ENCODE measurements around the gene SIN3A. TPM values are rescaled to one million over a fixed set of nuclear protein-coding genes. Genes with fewer than 3 reads are reported as not detected.
A peak's percentile ranks its signal among the peaks of the same experiment; 100 is the strongest.

SIN3A gene
- total RNA-seq, 1 experiment from 2014 or later, result 91.8 TPM

- Histone ChIP-seq H3F3A (ENCODE audit: insufficient read depth, low read depth) (peaks cover 33% of the 10 kb centered on the region), H3K9me3 (ENCODE audit: insufficient read depth, low read depth) (no peaks in the 10 kb centered on the region), H3K79me2 (ENCODE audit: low read depth) (peaks cover 27% of the 10 kb centered on the region), H4K20me1 (ENCODE audit: insufficient read depth) (peaks cover 21% of the 10 kb centered on the region; the same call in 1 of the 2 replicates), H3K4me3 (peak overlapping the region; percentile 63; the same call in 1 of the 2 replicates), H3K9me2 (ENCODE audit: insufficient read depth) (no peaks in the 10 kb centered on the region), H3K4me1 (replicated peaks; ENCODE audit: insufficient read depth) (peaks cover 25% of the 10 kb centered on the region), H3K27ac (0 out of 2 replicates have a peak overlapping the region, but pooled peaks have one; percentile 79), H2AFZ (no peak overlapping the region), H3K4me2 (peak overlapping the region; percentile 90), H3K36me3 (ENCODE audit: low read depth) (peaks cover 4% of the 10 kb centered on the region; the same call in 1 of the 2 replicates), H3K27me3 (ENCODE audit: insufficient read depth, low read depth) (no peaks in the 10 kb centered on the region)
- POLR2A ChIA-PET (ENCODE audit: unreplicated experiment), result interaction anchor here (3.1 kb wide), 1 partner anchor 82 kb away, joined by 39 read pairs; the partner anchor contains the start of gene SIN3A
- BruUV-seq (replicated peaks), result no TSS peak
- no peak for DNase-seq
- TF ChIP-seq CTCF (conservative IDR thresholded peaks at IDR 0.05), result no peak
- intact Hi-C loops (cut with micrococcal nuclease; ENCODE audit: unreplicated experiment), result loop anchor here (2.0 to 5.0 kb wide), 3 partner anchors 82 to 313 kb away; partner anchors contain the start of genes IMP3 and SIN3A
- CTCF ChIA-PET, result interaction anchor here (0.6 to 0.7 kb wide), 3 partner anchors 71 to 1681 kb away, joined by 3 to 7 read pairs (median 4); no protein-coding TSS in a partner anchor
Measured at GRCh38 chr15:75369897-75370581, 81.5 kb downstream of the SIN3A start.

GRCh38 chr15:75368689-75369239 lies 82.7 kb downstream of the SIN3A start:
- no peak for DNase-seq
- no peaks in the 10 kb centered on the region for H3K9me2 ChIP-seq (ENCODE audit: insufficient read depth)
- H3K4me3 ChIP-seq, result peak overlapping the region; percentile 63
- POLR2A ChIA-PET (ENCODE audit: unreplicated experiment), result interaction anchor here (0.5 to 3.1 kb wide), 6 partner anchors 21 to 455 kb away, joined by 3 to 39 read pairs (median 4); partner anchors contain the start of genes SIN3A and SNX33
- no peaks in the 10 kb centered on the region for H3K27me3 ChIP-seq (ENCODE audit: insufficient read depth, low read depth)
- TF ChIP-seq EZH2 (IDR thresholded peaks at IDR 0.05; ENCODE audit: low read depth) (no peak), CTCF (conservative IDR thresholded peaks at IDR 0.05) (no peak)
- H3K79me2 ChIP-seq (ENCODE audit: low read depth), result peaks cover 17% of the 10 kb centered on the region
- intact Hi-C loops (cut with micrococcal nuclease; ENCODE audit: unreplicated experiment), result loop anchor here (2.0 to 5.0 kb wide), 3 partner anchors 84 to 314 kb away; partner anchors contain the start of genes IMP3 and SIN3A
- peaks cover 4% of the 10 kb centered on the region; the same call in 1 of the 2 replicates for H3K36me3 ChIP-seq (ENCODE audit: low read depth)
- BruUV-seq (replicated peaks), result TSS peak; percentile 78
- H3K4me1 ChIP-seq (replicated peaks; ENCODE audit: insufficient read depth), result peaks cover 25% of the 10 kb centered on the region
- peak overlapping the region; percentile 79 for H3K27ac ChIP-seq
- peak overlapping the region; percentile 9; the same call in 1 of the 2 replicates for H2AFZ ChIP-seq
- CTCF ChIA-PET, result interaction anchor here (0.6 to 1.2 kb wide), 7 partner anchors 59 to 778 kb away, joined by 3 to 6 read pairs (median 5); partner anchors contain the start of gene SIN3A
- H3K4me2 ChIP-seq, result peak overlapping the region; percentile 90
- H3F3A ChIP-seq (ENCODE audit: insufficient read depth, low read depth), result peaks cover 33% of the 10 kb centered on the region
- H4K20me1 ChIP-seq (ENCODE audit: insufficient read depth), result peaks cover 16% of the 10 kb centered on the region; the same call in 1 of the 2 replicates
- no peaks in the 10 kb centered on the region for H3K9me3 ChIP-seq (ENCODE audit: insufficient read depth, low read depth)

Data from PC-9 (cell line).